Suprapubic skin (tissue), 4 donors: ENCODE results near the gene STX8.
"Not testable (repeated sequence)": the region's sequence is repeated elsewhere in the genome, so short reads cannot be mapped to it uniquely, and the experiment has no call there.

ENCODE experiments used
- EP300 ChIP-seq: sonication (generic); formaldehyde crosslinking; IDR thresholded peaks from one replicate; pipeline ENCODE4 v1.6.1; 2017; ENCODE audit warnings: antibody characterized with exemption
- POLR2A ChIP-seq, 2 donors: fragments of 450-650 bp; IDR thresholded peaks; one replicate each; pipeline ENCODE4 v1.6.1; 2017; ENCODE audit warnings: antibody characterized with exemption in 2 of 2, mild to moderate bottlenecking in 2 of 2, moderate library complexity in 2 of 2
- POLR2AphosphoS5 ChIP-seq, 3 donors: sonication (generic); formaldehyde crosslinking; IDR thresholded peaks; one replicate each; pipeline ENCODE4 v1.6.1; 2017; ENCODE audit warnings: antibody characterized with exemption in 3 of 3
- TF ChIP-seq, protein P1 (sequence below), 2 donors: fragments of 200-600 bp in 1 of 2; fragments of 450-650 bp in 1 of 2; sonication (generic) in 1 of 2; IDR thresholded peaks; one replicate each; pipeline ENCODE4 v1.5.1; 2016 to 2019; ENCODE audit warnings: antibody characterized with exemption in 2 of 2, mild to moderate bottlenecking in 1 of 2, moderate library complexity in 1 of 2

DNA sequence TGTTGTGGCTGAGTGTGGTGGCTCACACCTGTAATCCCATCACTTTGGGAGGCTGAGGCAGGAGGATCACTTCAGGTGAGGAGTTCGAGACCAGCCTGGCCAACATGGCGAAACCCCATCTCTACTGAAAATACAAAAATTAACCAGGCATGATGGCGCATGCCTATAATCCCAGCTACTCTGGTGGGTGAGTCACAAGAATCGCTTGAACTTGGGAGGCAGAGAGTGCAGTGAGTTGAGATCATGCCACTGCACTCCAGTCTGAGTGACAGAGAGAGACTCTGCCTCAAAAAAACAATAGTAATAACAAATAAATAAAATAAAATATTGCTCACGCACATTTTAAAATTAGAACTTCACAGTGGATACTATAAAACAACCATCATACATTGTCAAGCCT, 31.4 kb upstream of the STX8 start:
- TF ChIP-seq, protein P1, sequence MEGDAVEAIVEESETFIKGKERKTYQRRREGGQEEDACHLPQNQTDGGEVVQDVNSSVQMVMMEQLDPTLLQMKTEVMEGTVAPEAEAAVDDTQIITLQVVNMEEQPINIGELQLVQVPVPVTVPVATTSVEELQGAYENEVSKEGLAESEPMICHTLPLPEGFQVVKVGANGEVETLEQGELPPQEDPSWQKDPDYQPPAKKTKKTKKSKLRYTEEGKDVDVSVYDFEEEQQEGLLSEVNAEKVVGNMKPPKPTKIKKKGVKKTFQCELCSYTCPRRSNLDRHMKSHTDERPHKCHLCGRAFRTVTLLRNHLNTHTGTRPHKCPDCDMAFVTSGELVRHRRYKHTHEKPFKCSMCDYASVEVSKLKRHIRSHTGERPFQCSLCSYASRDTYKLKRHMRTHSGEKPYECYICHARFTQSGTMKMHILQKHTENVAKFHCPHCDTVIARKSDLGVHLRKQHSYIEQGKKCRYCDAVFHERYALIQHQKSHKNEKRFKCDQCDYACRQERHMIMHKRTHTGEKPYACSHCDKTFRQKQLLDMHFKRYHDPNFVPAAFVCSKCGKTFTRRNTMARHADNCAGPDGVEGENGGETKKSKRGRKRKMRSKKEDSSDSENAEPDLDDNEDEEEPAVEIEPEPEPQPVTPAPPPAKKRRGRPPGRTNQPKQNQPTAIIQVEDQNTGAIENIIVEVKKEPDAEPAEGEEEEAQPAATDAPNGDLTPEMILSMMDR (IDR thresholded peaks at IDR 0.05) = not testable (repeated sequence)
- not testable (repeated sequence) for TF ChIP-seq POLR2A (IDR thresholded peaks at IDR 0.05); POLR2AphosphoS5 (IDR thresholded peaks at IDR 0.05); EP300
